GM18502 (cell line): Measurements from ENCODE around the gene KIF5A.

Experiments
- ATAC-seq: cut with Tn5 transposase; IDR thresholded peaks from one replicate; pipeline ENCODE4 v1.9.1; 2021; ENCODE audit warnings: mild to moderate bottlenecking; ENCODE audit not compliant: unreplicated experiment, poor library complexity

KIF5A gene

DNA sequence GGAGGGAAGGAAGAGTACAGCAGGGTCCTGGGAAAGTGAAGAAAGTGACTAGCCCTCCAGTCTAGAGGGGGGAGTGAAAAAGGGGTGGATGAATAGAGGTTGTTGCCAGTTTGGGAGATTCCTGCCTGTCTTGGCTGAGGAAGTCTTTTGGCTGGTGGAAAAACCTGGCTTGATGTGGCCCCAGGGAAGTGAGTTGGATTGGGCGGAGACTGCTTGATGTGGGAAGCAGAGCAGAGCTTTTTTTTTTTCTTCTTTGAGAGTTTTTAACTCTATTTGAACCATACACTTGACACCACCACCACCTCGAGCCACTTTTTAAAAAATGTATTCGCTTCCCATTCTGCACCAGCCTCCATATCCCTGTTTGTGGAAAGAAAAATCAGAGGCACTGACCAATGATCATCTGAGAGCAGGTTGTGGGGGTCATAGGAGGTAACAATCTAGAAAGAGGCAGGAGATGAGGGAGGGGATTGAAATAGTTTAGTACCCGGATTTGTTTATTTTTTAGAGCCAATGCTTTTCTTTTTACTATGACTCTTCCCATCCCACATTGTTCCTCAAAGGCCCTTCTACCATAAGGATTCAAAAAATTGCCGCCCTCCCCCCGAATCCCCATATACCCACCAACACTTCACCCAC lies 54.1 kb downstream of the KIF5A start:
- no peak for ATAC-seq

DNA sequence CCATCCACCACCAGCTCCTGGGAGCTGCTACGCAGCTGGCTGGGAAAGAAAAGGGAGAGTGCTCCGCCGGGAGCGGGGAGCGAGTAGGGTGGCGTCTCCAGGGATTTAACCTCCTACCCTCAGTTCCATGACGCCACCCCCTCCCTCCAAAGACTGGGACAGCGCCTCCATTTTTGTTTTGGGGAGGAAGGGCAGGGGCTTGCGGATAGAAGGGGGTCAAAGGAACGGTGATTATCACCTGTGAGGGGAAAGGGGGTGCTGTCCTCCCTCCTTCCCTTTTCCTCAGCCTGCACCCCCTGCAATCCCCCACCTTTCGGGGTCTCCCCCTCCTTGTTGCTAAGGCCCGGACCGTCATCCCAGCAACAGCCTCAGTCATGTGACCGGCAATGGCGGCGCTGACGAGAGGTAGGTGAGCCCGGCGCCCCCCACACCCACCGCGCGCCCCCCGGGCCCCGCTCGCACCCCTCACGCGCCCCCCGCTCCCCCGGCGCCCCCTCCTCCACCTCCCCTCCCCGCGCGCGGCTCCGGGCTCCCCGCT lies 54.7 kb downstream of the KIF5A start, which contains the start of gene DTX3:
TSS of gene DTX3 (plus strand) at position 371 of the 538 bp plus-strand sequence. CDS start 1,694 bp downstream, outside the sequence.
- ATAC-seq: peak; percentile 67

DNA sequence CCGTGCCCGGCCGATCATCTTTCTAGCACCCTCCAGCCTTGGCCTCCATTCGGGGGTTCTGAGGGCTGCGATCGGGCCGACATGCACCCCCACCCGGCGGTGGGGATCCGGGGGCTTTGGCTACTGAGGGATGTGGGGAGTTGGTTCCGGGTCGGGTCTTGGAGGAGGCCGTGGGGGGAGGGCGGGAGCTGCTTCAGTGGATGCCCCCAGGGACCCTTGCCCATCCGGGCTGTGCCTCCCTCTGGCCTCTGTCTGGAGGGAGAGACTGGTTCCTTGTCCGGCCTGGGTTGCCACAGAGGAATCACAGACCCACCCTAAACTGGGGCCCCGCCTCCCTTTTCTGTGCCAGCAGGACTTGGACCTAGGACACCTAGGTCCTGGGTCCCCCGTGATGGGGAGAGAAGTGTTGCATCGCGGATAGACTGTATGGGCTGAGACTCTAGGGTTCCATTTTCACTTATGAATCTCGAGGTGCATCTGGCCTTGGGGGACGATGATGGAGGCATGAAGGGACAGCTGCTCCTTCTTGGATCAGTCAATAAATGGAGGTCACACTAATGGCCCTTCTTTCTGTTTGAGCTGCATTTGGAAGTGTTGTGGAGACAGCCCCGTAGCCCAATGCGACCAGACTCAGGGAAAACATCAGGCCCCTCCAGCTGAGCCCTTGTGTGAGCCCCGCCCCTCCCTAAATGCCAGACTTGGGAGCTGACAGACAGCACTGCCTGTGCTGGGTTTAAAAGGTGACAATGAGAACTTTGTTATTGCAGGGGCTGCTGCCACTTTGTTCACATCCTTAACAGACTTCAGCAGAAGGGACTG lies 55.4 kb downstream of the KIF5A start:
- peak; percentile 24 for ATAC-seq

DNA sequence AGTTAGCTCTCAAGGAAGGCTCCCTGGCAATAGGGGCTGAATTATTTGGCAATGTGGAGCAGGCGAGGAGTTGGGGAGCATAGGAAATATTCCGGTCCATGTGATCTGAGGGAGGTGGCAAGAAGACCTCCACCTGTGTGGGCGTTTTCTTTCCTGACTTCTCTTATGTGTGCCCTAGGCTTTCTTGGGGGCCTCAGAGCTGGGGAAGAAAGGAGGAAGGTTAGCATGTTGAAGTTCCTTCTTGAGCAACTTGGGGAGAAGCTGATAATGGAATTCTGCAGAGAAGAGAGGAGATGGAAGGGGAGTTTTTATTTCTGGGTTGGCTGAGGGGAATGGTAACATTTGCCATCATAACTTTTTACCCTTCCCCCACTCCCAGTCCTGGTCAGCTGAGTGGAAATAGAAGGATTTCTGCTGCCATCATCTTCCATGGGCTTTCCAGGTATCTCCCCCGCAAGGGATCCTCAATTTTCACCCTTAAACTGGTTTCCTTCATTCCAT lies 56.0 kb downstream of the KIF5A start:
- no peak for ATAC-seq

DNA sequence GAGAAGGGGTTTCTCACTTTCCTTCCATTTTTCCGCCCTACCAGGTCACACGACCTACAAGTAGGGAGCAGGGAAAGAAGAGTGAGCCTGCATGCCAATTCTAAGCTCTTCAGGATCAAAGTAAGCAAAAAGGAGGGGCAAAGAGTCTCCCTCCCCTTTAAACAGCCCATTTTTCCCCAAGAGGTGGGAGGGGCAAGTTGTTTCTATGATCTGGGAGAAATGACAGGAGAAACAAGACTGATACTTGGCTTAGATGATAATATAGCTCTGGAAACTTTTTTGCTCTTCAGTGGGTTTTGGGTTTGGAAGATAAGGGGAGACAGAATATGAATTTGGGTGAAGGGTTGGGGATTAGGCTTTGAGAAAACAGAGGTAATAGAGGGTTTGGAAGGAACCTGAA lies 56.6 kb downstream of the KIF5A start:
- ATAC-seq: no peak

DNA sequence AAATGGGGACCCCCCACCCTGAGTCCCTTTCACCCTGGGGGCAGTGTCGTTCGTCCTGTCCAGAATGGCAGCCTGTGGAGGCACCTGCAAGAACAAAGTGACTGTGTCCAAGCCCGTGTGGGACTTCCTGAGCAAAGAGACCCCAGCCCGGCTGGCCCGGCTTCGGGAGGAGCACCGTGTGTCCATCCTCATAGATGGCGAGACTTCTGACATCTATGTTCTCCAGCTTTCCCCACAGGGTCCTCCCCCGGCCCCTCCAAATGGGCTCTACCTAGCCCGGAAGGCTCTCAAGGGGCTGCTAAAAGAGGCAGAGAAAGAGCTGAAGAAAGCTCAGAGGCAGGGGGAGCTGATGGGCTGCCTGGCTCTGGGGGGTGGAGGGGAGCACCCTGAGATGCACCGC lies 57.0 kb downstream of the KIF5A start:
- no peak for ATAC-seq

DNA sequence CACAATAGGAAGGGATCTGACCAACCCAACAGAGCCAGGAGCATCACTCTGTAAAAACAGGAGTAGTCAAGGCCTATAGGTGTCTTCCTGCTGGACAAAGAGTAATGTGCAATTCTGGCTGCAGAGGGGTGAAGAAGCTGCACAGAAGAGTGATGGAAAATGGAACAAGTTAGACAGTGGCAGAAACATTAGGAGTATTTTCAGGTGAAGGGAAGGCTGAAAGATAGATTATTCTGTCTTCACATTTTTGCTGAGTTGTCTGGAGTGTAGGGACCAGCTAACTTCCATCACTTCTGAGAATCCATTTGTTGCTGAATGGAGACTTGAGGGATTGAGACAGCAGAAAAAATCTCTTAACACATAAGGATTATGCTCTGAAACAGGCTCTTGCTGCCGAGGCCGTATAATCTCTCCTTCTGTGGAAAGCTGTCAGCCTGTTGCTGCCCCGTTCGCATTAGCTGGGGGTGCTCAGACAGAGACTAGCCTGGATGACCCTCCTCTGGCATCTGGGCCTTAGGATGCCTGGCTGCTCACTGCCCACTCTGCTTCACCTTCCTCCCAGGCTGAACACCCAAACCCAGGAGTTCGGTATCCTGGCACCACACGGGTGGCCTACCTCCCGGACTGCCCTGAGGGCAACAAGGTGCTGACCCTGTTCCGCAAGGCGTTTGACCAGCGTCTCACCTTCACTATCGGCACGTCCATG lies 58.3 kb downstream of the KIF5A start:
- no peak for ATAC-seq

DNA sequence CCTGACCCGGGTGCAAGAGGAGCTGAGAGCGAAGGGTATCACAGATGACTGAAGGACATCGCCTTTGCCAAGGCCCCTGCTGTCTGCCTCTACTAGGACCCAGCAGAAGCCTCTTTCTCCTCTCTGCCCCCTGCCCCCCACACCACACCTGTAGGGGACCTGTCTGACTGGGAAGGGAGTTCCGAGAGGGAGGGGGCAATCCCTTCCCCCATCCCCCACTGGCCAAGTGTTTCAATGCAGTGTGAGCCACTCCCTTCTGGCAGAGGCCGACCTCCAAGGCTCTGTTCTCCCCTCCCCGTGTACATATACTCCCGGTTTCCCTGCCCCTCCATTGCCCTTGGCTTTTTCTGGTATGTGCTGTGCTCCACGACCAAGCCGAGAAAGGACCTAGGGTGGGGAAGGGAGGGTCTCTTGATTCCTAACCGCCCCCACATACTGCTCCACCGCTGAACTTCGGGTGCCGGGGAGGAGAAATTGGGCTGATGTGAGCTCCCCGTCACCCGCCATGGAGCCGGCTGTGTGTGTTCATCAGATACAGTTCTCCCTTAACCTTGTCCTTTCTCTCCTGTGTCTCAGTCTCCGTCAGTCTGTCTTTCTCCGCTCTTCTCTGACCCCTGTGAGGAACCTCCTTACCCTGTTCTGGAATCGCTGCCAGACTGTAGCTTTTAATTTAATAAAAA lies 59.4 kb downstream of the KIF5A start:
- no peak for ATAC-seq

DNA sequence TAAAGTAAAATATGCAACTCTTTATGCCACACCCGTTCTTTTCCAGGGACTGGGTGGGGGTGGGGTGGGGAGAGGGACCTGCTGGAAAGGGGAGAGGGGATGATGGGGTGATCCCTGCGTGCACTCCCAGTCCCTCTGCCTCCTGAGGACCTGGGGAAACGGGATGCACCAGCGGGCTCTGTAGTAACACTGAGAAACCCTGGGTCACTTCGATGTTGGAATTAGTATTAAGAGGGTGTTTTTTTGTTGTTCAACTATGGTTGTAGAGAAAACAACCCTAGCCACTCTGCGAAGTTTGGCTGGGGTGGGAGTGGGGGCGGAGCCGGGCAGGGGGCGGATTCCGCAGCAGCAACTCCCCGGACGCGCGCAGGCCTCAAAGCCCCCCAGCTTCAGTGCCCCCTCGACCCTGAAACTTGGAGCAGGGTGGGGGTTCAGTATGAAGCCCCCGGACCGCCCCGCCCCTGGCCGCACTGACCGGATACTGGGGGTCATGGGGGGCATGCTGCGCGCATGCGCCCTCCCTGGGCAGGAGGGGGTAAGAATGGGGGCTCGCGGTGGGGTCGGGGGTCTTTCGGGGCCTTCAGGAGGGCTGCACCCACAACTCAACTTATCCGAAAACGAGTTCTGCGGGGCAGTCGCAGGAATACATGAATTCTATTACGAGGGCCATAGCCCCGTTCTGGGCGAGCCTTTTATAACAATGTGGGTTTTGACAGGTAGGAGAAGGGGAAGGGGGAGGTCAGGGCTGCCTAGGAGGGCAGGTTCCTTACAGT lies 60.1 kb downstream of the KIF5A start:
- no peak for ATAC-seq

DNA sequence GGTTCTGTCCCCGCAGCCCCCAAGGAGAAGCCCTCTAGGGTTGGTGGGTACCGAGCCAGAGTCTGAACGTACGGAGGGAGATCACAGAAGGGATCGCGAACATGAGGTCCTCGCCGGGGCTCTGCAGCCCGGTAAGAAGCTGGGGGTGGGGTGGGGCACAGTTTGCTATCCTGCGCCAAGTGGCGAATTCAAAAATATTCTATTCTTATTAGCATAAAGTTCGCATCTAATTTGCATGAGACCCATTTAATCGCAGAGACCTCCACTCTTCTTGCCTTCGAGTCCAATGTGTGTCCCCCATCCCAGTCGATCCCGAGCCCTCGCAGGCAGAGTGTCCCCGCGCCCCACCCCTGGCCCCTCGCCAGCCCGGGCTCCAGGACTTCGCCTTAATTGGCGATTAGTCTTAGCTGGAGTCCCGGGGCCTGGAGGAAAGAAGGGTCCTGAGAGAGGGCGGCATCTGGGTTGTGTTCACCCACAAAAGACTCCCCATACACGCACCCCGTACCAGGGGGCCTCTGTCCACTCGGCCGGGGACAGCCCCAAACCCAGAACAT lies 60.8 kb downstream of the KIF5A start:
- ATAC-seq: no peak

DNA sequence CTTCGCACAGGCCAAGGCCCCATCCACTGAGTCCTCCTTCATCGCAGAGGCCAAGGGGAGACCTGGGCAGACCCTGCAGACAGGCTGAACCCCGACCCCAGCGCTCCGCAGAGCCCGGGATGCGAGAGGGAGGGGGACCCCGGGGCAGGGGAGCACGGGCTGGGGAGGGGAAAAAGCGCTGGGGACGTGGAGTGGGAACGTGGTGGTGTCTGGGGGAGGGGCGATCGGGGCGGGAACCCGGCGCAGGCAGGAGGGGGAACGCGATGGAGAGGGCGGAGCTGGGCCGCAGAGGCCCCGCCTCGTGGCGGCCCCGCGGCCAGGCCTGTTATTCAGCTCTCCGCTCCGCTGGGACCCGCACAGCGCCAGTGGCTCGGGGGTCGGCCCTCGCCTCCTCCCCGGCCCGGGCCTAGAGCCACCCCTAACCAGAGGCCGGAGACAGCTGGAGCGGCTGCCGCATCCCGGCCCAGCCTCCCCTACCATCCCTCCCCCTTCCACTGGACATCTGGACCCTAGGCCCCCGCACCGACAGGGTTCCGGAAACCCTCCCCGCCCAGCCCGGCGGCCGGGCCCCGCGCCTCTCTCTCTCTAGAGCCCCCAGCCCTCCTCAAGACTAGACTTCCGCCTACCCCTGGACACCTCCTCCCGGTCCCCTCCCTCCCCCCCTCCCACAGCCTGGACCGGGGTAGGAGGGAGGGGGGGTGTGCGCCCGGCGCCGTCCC lies 61.4 kb downstream of the KIF5A start, which contains the start of gene ARHGEF25:
TSS of gene ARHGEF25 (plus strand) at position 328 of the 719 bp plus-strand sequence. CDS start 460 bp downstream, outside the sequence.
- ATAC-seq: peak; percentile 41

DNA sequence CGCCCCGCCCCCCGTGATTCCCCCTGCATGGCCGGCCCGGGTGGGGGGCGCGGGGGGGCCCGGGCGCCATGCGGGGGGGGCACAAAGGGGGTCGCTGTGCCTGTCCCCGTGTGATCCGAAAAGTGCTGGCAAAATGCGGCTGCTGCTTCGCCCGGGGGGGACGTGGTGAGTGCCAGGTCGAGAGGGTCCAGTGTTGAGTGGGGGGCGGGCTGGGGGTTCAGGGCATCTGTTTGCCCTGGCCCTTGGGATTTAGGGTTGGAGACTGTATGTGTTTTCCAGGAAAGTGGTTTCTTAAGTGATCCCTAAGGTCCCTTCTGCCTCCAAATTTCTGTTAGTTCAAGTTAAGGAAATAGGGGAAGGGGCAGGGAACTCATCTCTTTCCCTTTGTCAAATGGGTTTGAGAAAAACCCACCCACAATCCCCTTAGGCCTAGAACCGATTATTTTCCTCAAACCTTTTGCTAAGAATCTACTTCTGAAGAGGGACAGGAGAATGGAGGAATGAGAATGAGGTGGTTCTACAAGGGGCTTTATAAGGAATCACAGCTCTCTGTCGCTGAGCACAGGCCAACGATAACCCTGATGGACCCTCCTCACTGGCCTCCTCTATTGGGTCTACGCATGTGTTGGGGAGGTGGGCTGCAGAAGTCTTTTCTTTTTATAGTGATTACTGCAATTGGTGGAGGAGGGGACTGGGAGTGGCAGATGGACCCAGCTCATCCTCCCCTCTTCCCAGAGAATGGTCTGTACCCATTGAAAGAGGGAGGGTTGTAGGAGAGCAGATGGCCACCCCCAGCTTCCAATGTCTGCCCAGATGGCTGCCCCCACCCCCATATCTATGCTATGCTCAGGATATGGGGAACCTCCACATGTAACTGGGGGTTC lies 62.2 kb downstream of the KIF5A start:
- ATAC-seq: no peak

DNA sequence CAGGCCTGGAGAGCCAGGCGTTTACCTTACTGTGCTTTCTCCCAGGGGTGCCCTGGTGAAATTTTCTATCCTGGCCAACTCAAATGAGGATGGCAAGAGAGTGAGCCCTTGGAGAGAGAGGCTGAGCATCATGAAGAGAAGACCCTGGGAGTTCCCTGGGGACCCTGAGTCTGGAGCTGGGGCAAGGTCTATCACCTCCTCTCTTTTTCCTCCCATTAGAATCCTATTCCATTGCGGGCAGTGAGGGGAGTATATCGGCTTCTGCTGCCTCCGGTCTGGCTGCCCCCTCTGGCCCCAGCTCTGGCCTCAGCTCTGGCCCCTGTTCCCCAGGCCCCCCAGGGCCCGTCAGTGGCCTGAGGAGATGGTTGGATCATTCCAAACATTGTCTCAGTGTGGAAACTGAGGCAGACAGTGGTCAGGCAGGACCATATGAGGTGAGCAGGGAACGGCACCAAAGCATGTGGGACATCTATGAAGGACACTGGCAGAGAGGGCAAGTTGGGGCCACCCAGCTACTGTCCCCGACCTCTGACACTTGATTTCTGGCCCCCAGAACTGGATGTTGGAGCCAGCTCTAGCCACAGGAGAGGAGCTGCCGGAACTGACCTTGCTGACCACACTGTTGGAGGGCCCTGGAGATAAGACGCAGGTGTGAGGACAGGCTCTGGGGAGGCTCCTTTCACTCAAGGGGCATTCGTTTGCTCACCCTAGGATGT lies 63.0 kb downstream of the KIF5A start:
- no peak for ATAC-seq

DNA sequence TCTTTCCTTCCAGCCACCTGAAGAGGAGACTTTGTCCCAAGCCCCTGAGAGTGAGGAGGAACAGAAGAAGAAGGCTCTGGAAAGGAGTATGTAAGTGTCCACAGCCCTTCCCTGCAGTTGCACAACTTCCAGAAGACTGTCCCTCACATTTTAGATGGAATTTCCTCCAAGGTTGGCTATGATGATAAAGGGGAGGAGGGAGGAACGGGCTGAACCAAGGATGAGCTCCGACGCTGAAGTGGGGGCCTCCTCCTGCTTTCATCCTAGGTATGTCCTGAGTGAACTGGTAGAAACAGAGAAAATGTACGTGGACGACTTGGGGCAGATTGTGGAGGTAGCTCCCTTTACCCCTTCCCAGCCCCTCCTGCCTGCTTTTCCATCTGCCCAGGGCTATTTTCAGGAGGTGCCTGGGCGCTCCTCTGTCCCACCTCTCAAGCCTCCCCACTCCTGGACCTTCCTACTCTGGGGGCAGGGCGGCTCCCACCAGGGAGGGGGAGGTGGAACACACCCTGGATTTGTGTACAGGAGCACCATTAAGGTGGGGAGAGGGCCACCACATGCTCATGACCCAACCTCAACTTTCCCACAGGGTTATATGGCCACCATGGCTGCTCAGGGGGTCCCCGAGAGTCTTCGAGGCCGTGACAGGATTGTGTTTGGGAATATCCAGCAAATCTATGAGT lies 63.7 kb downstream of the KIF5A start:
- ATAC-seq: no peak

DNA sequence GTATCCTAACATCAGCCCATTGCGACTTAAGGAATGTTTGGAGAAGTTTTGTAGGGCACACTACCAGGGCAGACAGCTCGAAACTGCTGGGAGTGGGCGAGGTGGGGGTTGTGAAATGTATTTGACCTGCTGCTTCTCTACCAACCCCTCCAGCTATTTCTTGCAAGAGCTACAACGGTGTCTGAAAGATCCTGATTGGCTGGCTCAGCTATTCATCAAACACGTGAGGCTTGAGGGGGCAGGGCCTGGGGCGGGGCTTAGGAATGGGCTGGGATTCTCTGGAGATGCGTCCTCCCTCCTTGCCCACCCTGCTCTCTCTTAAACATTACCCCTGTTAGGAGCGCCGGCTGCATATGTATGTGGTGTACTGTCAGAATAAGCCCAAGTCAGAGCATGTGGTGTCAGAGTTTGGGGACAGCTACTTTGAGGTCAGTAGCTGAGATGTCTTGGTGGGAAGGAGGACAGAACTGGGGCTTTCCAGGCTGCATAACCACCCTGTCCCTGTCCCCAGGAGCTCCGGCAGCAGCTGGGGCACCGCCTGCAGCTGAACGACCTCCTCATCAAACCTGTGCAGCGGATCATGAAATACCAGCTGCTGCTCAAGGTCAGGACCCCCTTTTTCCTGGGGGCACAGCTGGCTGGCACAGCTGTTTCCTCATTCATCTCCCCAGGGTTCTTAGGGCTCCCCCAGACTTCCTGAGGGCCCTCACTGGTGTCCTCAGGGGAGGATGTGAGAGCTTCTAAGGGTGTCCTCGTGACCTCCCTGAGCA lies 64.5 kb downstream of the KIF5A start:
- peak; percentile 79 for ATAC-seq
